Neural progenitor cell (in vitro differentiated cells): ENCODE results near the gene TMEM121B.

ENCODE experiments used
- EZH2 ChIP-seq: fragments of 200-600 bp; sonication (generic); IDR thresholded peaks from 2 replicates; pipeline ENCODE4 v1.6.1; 2017; ENCODE audit warnings: antibody characterized with exemption, mild to moderate bottlenecking, moderate library complexity
- EZH2phosphoT487 ChIP-seq: fragments of 200-600 bp; sonication (generic); IDR thresholded peaks from 2 replicates; pipeline ENCODE4 v1.6.1; 2017; ENCODE audit warnings: antibody characterized with exemption
- TF ChIP-seq, protein P1 (sequence below): fragments of 200-600 bp; sonication (generic); IDR thresholded peaks from 2 replicates; pipeline ENCODE4 v1.5.1; 2017; ENCODE audit warnings: antibody characterized with exemption, mild to moderate bottlenecking

- TF ChIP-seq, protein P1, sequence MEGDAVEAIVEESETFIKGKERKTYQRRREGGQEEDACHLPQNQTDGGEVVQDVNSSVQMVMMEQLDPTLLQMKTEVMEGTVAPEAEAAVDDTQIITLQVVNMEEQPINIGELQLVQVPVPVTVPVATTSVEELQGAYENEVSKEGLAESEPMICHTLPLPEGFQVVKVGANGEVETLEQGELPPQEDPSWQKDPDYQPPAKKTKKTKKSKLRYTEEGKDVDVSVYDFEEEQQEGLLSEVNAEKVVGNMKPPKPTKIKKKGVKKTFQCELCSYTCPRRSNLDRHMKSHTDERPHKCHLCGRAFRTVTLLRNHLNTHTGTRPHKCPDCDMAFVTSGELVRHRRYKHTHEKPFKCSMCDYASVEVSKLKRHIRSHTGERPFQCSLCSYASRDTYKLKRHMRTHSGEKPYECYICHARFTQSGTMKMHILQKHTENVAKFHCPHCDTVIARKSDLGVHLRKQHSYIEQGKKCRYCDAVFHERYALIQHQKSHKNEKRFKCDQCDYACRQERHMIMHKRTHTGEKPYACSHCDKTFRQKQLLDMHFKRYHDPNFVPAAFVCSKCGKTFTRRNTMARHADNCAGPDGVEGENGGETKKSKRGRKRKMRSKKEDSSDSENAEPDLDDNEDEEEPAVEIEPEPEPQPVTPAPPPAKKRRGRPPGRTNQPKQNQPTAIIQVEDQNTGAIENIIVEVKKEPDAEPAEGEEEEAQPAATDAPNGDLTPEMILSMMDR: no peak
- TF ChIP-seq EZH2: no peak
- no peak for TF ChIP-seq EZH2phosphoT487
These were observed 8.6 kb downstream of the TMEM121B start for GRCh38 chr22:17112491-17113042.
